ENCODE data around the gene TMED9. TPM values are rescaled to one million over a fixed set of nuclear protein-coding genes. Genes with fewer than 3 reads are reported as not detected.

Gene TMED9
- total RNA-seq, 2 donors from 2014 or later, result 184 to 205 TPM

DNA sequence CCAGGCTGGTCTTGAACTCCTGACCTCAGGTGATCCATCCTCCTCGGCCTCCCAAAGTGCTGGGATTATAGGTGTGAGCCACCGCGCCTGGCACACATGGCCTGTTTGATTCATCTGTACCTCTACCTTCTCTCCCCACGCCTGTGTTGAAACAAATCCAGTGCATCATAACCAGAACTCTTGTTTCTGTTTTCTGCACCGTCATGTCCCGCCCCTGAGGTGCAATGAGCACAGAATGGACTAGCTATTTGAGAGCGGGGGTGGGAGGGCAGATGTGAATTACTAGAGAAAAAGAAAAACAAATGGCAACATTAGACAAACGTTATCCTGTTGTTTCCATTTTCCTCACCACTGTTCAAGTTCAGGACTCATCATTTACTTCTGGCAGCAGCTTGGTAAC lies 27.0 kb upstream of the TMED9 start:
- Histone ChIP-seq H3K4me1 (ENCODE audit: control insufficient read depth, insufficient read depth, low read length) (peaks cover 6% of the 10 kb centered on the region), H3K4me3 (ENCODE audit: low read length) (no peak overlapping the region), H3K9me3 (ENCODE audit: control insufficient read depth, low read length) (peaks cover 19% of the 10 kb centered on the region), H3K36me3 (ENCODE audit: control insufficient read depth, insufficient read depth, low read length) (no peaks in the 10 kb centered on the region), H3K27ac (ENCODE audit: low read depth, low read length) (no peak overlapping the region), H3K9ac (ENCODE audit: extremely low read depth, low read length, poor library complexity, severe bottlenecking) (no peak overlapping the region), H3K27me3 (ENCODE audit: control insufficient read depth, insufficient read depth, low read length, poor library complexity, severe bottlenecking) (no peaks in the 10 kb centered on the region)
- Mint-ChIP-seq H3K4me3 (no peak overlapping the region), H3K36me3 (ENCODE audit: low read depth) (no peaks in the 10 kb centered on the region), H3K4me1 (peaks cover 11% of the 10 kb centered on the region), H3K27me3 (ENCODE audit: insufficient read depth) (peaks cover 11% of the 10 kb centered on the region), H3K27ac (no peak overlapping the region), H3K9me3 (peaks cover 36% of the 10 kb centered on the region)
- DNase-seq, result no peak
- WGBS, 2 experiments (ENCODE audit: insufficient coverage in 1 of 2, insufficient read length in 1 of 2), result 92 to 94% methylated on average over 2 to 8 of the region's 8 CpGs
- TF ChIP-seq, protein P1, sequence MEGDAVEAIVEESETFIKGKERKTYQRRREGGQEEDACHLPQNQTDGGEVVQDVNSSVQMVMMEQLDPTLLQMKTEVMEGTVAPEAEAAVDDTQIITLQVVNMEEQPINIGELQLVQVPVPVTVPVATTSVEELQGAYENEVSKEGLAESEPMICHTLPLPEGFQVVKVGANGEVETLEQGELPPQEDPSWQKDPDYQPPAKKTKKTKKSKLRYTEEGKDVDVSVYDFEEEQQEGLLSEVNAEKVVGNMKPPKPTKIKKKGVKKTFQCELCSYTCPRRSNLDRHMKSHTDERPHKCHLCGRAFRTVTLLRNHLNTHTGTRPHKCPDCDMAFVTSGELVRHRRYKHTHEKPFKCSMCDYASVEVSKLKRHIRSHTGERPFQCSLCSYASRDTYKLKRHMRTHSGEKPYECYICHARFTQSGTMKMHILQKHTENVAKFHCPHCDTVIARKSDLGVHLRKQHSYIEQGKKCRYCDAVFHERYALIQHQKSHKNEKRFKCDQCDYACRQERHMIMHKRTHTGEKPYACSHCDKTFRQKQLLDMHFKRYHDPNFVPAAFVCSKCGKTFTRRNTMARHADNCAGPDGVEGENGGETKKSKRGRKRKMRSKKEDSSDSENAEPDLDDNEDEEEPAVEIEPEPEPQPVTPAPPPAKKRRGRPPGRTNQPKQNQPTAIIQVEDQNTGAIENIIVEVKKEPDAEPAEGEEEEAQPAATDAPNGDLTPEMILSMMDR (conservative IDR thresholded peaks at IDR 0.05), result no peak

GRCh38 chr5:177568326-177568725 lies 23.7 kb upstream of the TMED9 start:
- Histone ChIP-seq H3K4me1 (ENCODE audit: control insufficient read depth, insufficient read depth, low read length) (peaks cover 6% of the 10 kb centered on the region), H3K4me3 (ENCODE audit: low read length) (no peak overlapping the region), H3K27me3 (ENCODE audit: control insufficient read depth, insufficient read depth, low read length, poor library complexity, severe bottlenecking) (no peaks in the 10 kb centered on the region), H3K36me3 (ENCODE audit: control insufficient read depth, insufficient read depth, low read length) (no peaks in the 10 kb centered on the region), H3K9ac (ENCODE audit: extremely low read depth, low read length, poor library complexity, severe bottlenecking) (no peak overlapping the region), H3K9me3 (ENCODE audit: control insufficient read depth, low read length) (no peaks in the 10 kb centered on the region), H3K27ac (ENCODE audit: low read depth, low read length) (no peak overlapping the region)
- WGBS, 2 experiments (ENCODE audit: insufficient coverage in 1 of 2, insufficient read length in 1 of 2), result 65 to 89% methylated on average over 6 to 7 of the region's 7 CpGs
- TF ChIP-seq, protein P1 (conservative IDR thresholded peaks at IDR 0.05), result no peak
- no peak overlapping the region for H3K4me3 Mint-ChIP-seq
- H3K4me1 Mint-ChIP-seq, result peaks cover 11% of the 10 kb centered on the region
- H3K27ac Mint-ChIP-seq, result no peak overlapping the region
- peaks cover 11% of the 10 kb centered on the region for H3K27me3 Mint-ChIP-seq (ENCODE audit: insufficient read depth)
- H3K9me3 Mint-ChIP-seq, result peaks cover 5% of the 10 kb centered on the region
- no peak for DNase-seq
- no peaks in the 10 kb centered on the region for H3K36me3 Mint-ChIP-seq (ENCODE audit: low read depth)

- Histone ChIP-seq H3K27ac (ENCODE audit: low read depth, low read length) (no peak overlapping the region), H3K9me3 (ENCODE audit: control insufficient read depth, low read length) (no peaks in the 10 kb centered on the region), H3K9ac (ENCODE audit: extremely low read depth, low read length, poor library complexity, severe bottlenecking) (no peak overlapping the region), H3K4me3 (ENCODE audit: low read length) (no peak overlapping the region), H3K4me1 (ENCODE audit: control insufficient read depth, insufficient read depth, low read length) (peaks cover 6% of the 10 kb centered on the region), H3K27me3 (ENCODE audit: control insufficient read depth, insufficient read depth, low read length, poor library complexity, severe bottlenecking) (no peaks in the 10 kb centered on the region), H3K36me3 (ENCODE audit: control insufficient read depth, insufficient read depth, low read length) (no peaks in the 10 kb centered on the region)
- no peak for DNase-seq
- TF ChIP-seq, protein P1 (conservative IDR thresholded peaks at IDR 0.05), result no peak
- Mint-ChIP-seq H3K9me3 (no peaks in the 10 kb centered on the region), H3K4me3 (no peak overlapping the region), H3K36me3 (ENCODE audit: low read depth) (no peaks in the 10 kb centered on the region), H3K27me3 (ENCODE audit: insufficient read depth) (peaks cover 12% of the 10 kb centered on the region), H3K4me1 (peaks cover 11% of the 10 kb centered on the region), H3K27ac (no peak overlapping the region)
- WGBS, 2 experiments (ENCODE audit: insufficient coverage in 1 of 2, insufficient read length in 1 of 2), result 82% methylated on average over 2 of the region's 2 CpGs; no CpG with 5 or more reads in 1 of the 2 experiments
These were observed 22.1 kb upstream of the TMED9 start for GRCh38 chr5:177569894-177570293.

Data from endodermal cell (in vitro differentiated cells).